ENCODE data around the gene NELFCD.

DNA sequence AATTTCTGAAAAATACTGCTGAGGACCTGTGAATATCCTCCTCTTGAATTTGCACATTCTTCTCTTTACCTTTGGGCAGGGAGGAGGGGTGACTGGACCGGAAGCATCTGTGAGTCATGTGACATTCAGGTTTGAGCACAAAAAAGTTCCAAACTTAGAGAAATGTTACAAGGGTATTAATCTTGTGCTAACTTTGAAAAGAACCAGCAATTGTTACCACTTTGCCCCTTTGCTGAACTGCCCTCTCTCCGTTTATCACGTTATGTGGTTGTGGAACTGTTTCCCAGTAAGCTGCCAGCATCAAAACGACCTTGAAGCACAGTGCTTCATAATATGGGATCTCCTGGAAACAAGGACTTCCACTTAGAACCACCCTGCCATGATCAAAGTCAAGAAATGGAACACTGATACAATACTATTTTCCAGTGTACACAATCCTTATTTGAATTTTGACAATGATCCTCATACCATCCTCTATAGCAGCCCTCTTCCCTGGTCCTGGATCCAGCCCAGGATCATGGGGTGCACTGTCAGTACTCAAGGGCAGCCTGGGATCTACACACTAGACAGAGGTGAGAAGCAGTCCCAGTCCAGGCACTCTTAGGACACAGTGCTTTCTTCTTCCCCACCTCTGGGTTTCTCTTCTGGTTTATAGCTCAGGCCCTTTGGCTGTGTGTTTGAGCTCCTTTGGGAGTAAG is 35.9 kb downstream of the NELFCD start:
- TF ChIP-seq, protein P1, sequence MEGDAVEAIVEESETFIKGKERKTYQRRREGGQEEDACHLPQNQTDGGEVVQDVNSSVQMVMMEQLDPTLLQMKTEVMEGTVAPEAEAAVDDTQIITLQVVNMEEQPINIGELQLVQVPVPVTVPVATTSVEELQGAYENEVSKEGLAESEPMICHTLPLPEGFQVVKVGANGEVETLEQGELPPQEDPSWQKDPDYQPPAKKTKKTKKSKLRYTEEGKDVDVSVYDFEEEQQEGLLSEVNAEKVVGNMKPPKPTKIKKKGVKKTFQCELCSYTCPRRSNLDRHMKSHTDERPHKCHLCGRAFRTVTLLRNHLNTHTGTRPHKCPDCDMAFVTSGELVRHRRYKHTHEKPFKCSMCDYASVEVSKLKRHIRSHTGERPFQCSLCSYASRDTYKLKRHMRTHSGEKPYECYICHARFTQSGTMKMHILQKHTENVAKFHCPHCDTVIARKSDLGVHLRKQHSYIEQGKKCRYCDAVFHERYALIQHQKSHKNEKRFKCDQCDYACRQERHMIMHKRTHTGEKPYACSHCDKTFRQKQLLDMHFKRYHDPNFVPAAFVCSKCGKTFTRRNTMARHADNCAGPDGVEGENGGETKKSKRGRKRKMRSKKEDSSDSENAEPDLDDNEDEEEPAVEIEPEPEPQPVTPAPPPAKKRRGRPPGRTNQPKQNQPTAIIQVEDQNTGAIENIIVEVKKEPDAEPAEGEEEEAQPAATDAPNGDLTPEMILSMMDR (IDR thresholded peaks at IDR 0.05) = no peak
- no peak for TF ChIP-seq EP300 (IDR thresholded peaks at IDR 0.05)
- no peak for TF ChIP-seq POLR2A (IDR thresholded peaks at IDR 0.05)

Measured in suprapubic skin (tissue), 3 donors.